ENCODE data around the gene MAPKAPK5.
"Not testable (repeated sequence)": the region's sequence is repeated elsewhere in the genome, so short reads cannot be mapped to it uniquely, and the experiment has no call there.

MAPKAPK5 gene

DNA sequence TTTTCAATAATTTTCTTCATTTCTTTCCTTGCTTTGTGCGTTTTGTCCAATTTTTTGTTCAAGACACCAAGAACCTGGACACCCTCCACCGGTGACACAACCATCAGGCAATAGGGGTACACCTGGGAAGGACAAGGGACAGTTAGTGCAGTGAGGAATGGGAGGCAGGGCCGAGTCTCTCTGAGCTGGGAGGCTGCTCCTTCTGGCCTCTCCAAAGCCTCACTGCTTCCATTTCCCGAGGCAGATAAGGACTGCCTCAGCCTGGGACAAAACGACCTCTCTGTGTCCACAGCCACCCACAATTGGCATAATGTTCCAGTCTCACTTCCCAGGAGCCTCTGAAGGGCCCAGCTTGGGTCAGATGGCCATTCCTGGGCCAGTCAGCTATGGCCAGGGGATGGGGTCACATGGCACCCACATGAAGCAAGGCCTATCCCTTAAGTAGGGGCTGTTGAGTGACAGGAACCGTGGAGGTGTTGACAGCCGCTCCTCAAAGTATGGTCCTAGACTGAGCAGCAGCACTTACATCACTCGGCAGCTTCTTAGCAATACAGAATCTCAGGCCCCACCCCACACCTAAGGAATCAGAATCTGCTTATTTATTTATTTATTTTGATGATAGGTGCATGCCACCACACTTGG is 13.6 kb upstream of the MAPKAPK5 start:
- DNase-seq: no peak

DNA sequence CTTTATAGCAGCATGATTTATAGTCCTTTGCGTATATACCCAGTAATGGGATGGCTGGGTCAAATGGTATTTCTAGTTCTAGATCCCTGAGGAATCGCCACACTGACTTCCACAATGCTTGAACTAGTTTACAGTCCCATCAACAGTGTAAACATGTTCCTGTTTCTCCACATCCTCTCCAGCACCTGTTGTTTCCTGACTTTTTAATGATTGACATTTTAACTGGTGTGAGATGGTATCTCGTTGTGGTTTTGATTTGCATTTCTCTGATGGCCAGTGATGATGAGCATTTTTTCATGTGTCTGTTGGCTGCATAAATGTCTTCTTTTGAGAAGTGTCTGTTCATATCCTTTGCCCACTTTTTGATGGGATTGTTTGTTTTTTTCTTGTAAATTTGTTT is 12.4 kb upstream of the MAPKAPK5 start:
- not testable (repeated sequence) for DNase-seq

DNA sequence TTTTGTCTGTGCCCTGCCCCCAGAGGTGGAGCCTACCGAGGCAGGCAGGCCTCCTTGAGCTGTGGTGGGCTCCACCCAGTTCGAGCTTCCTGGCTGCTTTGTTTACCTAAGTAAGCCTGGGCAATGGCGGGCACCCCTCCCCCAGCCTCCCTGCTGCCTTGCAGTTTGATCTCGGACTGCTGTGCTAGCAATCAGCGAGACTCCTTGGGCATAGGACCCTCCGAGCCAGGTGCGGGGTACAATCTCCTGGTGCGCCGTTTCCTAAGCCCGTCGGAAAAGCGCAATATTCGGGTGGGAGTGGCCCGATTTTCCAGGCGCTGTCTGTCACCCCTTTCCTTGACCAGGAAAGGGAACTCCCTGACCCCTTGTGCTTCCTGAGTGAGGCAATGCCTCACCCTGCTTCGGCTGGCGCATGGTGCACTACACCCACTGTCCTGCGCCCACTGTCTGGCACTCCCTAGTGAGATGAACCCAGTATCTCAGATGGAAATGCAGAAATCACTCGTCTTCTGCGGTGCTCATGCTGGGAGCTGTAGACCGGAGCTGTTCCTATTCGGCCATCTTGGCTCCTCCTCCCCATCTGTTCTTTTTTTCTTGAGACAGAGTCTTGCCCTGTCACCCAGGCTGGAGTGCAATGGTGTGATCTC is 7.2 kb upstream of the MAPKAPK5 start:
- not testable (repeated sequence) for DNase-seq

DNA sequence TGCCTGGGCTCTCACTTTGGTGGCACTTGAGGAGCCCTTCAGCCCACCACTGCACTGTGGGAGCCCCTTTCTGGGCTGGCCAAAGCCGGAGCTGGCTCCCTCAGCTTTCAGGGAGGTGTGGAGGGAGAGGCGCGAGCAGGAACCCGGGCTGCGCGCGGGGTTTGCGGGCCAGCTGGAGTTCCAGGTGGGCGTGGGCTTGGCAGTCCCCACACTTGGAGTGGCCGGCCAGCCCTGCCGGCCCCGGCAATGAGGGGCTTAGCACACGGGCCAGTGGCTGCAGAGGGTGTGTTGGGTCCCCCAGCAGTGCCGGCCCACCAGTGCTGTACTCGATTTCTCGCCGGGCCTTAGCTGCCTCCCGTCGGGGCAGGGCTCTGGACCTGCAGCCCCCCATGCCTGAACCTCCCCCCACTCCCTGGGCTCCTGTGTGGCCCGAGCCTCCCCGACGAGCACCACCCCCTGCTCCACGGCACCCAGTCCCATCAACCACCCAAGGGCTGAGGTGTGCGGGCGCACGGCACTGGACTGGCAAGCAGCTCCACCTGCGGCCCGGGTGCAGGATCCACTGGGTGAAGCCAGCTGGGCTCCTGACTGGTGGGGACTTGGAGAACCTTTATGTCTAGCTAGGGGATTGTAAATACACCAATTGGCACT is 6.4 kb upstream of the MAPKAPK5 start:
- not testable (repeated sequence) for DNase-seq

DNA sequence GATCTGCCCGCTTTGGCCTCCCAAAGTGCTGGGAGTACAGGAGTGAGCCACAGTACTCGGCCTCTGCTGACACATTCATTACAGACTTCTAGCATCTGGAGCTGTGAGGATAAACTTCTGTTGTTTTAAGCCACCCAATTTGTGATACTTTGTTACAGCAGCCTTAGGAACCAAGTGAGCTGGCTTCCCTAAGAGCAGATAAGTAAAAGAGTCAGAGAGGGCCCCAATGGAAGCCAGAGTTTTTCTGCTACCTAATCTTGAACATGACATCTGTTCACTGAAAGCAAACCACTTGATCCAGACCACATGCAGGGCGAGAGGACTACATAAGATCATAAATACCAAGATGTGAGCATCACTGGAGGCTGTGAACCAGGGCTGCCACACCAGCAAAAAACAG is 3.7 kb upstream of the MAPKAPK5 start:
- no peak for DNase-seq

DNA sequence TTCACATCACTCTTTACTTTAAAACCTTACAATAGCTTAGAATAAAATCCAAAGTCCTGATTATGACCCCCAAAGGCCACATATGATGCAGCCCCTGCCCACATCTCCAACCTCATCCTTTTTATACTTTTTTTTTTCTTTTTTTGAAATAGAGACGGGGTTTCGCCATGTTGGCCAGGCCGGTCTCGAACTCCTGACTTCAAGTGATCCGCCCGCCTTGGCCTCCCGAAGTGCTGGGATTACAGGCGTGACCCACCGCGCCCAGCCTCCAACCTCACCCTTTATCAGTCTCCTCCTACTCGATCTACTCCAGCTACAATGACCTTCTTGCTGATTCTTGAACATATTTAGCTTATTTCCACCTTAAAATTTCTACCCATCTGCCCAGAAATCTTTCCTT is 1.2 kb upstream of the MAPKAPK5 start:
- no peak for DNase-seq

DNA sequence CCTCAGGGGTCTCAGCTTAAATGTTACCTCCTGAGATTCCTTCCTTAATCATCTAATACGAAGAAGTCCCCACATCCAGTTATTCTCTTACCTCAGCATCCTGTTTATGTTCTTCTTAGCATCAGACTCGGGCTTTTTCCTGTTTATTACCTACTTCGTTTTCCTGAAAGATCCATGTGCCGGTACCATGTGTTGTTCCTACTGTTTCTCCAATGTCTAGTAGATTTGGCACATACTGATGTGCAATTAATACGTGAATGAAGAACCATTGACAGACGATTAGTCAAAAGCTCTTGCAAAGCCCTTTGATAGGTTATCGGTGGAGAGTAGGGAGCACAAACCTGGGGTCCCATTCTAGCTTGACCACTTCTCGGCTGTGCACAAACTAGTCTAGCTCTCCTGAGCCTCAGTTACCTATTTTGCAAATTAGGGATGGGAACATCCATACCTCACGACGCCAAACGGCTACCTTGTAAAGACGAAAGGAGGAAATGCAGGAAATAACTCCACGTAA is 735 bp upstream of the MAPKAPK5 start:
- no peak for DNase-seq

DNA sequence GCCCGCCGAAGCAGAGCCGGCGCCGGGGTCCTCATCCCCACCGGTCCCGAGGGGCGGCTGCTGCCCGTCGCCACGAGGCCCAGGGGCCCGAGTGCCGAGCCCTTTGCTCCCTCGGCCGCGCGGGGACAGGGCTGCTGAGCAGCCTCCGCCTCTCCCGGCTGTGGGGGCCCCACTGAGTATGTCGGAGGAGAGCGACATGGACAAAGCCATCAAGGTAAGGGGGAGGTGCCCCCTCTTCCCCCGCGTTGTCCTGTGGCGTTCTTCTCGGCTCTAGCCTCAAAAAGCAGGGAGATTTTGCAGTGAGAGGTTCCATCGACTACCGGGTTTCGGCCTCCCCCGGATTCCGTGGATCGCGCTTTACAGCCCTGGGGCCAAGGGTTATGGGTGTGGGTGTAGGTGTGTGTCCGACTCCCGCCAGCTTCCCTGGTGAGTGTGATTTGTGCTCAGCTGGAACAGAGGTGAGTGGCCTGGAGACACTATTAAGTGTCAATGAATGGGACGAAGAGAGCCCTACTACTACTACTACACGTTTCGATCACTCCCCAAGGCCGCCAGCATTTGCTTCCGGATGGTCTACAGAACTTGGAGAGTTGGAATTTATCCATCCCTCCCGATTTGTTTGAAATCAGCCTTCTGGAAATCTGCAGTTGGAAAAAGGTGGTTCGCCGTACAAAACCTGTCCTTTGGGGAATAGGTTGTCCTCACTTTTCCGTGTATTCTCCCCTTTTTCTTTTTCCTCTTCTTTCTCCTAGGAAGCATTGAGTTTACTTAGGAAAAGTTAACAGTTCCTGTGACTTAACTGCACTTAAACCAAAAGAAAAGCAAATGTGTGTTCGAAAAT is 748 bp downstream of the MAPKAPK5 start:
- DNase-seq: no peak

DNA sequence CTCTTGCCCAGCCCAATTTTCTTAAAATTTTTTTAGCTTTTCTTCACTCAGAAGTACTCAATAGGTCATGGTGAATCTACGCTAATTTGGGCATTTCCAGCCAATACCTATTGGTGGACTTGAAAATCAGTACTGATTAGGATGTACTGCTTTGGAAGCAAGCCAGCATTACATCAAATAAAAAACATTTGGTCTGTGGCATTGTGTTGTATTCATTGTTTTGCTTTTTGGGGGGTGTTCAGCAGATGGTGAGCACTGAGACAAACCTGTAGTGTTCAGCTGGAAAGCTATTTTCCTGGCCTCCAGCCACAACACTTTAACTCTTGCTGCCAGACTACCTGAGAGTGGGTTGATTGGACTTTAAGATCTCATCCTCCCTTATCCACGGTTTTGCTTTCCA is 4.0 kb downstream of the MAPKAPK5 start:
- peak; percentile 53 for DNase-seq

DNA sequence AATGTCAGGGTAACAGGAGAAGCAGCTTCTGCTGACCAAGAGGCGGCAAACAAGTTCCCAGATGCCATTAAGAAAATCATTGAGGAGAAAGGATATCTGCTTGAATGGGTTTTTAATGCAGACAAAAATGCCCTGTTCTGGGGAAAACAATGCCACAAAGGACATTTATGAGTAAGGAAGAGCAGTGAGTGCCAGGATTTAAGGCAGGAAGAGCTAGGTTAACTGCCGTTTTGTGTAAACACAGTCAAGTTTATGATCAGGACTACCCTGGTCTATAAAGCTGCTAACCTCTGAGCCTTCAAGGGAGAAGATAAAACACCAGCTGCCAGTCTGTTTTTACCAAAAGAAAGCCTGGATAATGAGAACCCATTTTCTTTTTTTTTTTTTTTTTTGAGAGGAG is 8.5 kb downstream of the MAPKAPK5 start:
- no peak for DNase-seq

DNA sequence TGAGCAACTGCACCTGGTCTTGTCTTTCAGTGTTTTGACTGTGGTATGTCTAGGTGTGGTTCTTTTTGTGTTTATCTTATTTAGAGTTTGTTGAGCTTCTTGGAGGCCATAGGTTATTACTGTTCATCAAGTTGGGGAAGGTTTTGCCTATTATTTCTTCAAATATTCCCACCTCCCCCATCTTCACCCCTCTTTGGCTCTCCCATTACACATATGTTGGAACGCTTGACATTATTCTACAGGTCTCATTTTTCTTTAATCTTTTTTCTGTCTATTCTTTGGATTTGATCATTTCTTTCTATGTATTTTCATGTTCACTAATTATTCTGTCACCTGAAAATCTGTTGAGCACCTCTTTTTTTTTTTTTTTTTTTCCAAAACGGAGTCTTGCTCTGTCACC is 16.2 kb downstream of the MAPKAPK5 start:
- DNase-seq: no peak

DNA sequence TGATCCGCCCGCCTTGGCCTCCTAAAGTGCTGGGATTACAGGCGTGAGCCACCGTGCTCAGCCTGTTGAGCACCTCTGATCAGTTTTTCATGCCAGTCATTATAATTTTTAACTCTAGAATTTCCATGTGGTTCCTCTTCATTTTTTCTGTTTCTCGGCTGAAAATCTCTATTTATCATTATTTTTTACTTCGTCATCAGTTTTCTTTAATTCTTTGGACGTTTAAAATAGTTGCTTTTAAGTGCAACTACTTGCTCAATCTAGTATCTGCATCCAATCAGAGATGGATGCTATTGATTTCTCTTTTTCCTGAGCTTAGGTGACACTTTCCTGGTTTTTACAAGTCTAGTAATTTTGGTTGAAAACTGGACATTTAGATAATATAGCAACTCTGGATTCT is 16.8 kb downstream of the MAPKAPK5 start:
- no peak for DNase-seq

DNA sequence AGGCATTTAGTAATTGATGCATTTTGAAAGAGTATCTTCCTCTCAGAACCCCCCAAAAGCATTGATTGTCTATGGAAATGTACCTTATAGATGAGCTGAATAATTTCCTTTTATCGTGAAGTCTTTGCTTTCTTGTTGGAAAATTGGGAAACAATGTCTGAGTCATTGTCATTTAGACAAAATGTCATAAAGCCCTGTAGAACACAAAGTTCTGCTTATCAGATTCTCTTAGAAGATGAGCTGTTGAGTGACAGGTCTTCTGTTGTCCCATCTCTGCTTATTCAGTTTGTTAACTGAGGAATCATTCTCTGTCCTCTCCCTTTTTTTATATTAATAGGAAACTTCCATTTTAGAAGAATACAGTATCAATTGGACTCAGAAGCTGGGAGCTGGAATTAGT is 22.9 kb downstream of the MAPKAPK5 start:
- no peak for DNase-seq

DNA sequence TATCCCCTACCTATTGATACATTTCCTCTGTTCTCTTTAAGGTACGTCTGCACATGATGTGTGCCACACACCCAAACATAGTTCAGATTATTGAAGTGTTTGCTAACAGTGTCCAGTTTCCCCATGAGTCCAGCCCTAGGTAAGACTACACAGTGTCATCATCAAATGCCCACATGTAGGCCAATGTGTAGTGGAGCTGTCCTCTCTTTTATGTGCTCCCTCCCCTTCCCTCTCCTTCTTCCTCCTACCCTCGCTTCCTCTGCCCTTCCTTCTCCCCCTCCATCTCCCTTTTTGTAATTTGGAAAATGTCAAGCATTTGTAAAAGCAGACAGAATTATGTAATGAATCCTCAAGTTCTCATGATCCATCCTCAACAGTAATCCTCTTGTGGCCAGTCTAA is 25.5 kb downstream of the MAPKAPK5 start:
- no peak for DNase-seq

DNA sequence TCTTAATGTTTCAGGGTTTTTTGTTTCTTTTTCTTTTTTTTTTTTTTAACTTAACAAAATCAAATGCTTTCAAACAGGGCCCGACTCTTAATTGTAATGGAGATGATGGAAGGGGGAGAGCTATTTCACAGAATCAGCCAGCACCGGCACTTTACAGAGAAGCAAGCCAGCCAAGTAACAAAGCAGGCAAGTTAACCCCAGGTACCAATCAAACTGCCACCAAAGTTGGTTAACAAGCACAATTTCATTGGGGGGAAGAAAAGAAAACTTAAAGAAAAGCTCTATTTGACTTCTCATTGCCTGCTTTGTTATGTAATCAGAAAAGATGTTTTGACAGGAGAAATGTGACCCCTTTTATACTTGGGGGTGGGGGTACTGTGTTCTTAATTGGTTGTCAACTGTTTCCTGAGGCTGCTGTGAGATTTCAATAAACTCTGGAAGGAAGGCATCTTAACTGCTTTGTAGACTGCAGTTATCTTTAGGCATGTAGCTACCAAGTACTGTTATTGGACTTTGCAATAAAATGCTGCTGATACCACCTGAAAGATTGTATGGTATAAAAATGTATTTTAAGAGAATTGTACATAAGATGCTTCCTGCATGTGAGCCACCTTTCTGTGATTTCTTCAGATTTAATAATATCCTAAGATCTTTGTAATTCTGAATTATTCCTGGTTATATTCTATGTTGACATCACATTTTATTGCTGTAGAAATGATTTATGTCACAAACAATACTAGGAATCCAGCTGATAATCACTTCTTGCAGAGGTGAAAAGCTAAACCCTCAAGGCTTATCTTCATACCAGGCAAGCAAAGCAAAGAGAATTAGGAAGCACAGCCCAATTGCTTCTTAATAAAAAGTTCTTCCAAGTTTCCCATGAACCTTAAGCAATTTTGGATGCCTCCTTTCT is 26.9 kb downstream of the MAPKAPK5 start:
- DNase-seq: no peak

DNA sequence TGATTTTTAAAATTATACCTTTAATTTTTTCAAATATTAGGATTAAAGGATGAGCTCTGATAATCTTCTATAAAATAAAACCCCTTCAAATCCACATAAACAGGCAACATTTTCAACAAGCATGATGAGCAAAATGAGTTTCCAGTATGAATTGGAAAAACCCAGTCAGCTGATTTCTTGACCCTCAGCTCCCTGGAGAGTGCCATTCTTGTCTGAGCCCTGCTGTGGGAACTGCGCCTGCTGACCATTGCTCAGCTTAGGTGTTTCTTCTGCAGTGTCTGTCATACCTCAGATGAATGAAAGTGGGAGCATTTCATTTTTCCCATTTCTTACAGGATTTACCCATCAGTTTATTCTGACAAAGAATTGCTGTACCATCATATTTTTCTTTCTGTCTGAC is 27.6 kb downstream of the MAPKAPK5 start:
- DNase-seq: no peak

DNA sequence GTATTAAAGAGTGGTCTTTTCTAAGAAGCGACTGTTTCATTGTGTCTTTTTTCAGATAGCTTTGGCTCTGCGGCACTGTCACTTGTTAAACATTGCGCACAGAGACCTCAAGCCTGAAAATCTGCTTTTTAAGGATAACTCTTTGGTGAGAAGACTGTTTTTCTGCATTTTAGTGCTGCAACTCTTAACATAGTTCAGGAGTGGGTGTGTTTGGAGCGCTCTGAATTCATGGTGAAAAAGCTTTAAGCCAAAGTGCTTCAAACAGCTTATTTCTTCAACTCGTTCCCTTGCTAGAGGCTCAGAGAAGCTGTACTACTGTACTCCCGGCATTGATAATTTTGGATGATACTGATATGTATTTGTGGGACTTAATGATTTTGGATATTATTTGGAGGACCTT is 28.2 kb downstream of the MAPKAPK5 start:
- DNase-seq: no peak

DNA sequence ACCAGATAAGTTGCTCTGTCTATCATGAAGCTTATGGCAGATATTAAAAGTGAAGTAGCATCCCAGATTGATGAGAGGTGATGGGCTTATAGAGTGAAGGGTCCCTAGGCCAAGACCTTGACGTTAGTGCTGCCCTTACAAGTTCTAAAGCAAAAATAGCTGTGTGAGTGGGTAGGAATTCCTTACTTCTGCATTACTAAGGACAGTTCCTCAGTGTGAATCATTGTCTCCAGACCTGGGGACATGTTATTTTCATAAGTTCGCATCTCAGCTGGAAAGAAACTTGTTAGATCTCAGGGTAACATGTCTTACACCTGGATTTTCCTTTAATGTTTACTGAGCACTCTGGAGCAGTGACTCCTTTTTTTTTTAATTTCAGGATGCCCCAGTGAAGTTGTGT is 28.7 kb downstream of the MAPKAPK5 start:
- DNase-seq: no peak

DNA sequence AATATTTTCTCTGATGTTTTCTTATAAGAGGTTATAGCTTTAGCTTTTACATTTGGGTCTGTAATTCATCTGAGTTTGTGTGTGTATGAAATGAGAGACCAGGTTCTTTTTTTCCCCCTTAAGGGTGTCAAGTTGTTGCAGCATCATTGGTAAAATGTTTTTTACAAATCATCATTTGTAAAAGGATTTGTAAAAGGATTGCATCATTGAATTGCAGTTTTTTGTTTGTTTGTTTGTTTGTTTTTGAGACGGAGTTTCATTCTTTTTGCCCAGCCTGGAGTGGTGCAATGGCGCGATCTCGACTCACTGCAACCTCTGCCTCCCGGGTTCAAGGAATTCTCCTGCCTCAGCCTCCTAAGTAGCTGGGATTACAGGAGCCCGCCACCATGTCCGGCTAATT is 31.1 kb downstream of the MAPKAPK5 start:
- no peak for DNase-seq

DNA sequence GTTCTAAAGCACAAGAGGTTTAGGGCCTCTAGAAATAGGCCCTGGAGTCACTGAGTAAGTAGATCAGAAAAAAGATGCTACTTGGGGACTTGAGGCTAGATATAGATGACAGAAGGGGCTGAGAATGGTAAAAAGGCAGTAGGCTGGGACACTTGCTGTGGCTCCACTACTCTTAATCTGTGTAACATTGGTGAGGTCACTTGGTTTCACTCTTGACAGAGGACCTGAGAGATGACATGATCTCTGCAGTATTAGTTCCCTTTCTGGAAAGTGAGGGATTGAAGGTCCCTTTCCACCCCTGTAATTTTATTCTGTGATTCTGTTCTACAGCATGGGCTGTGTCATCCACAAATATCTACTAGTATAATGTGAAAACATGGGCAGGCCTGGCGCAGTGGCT is 39.7 kb downstream of the MAPKAPK5 start:
- no peak for DNase-seq

DNA sequence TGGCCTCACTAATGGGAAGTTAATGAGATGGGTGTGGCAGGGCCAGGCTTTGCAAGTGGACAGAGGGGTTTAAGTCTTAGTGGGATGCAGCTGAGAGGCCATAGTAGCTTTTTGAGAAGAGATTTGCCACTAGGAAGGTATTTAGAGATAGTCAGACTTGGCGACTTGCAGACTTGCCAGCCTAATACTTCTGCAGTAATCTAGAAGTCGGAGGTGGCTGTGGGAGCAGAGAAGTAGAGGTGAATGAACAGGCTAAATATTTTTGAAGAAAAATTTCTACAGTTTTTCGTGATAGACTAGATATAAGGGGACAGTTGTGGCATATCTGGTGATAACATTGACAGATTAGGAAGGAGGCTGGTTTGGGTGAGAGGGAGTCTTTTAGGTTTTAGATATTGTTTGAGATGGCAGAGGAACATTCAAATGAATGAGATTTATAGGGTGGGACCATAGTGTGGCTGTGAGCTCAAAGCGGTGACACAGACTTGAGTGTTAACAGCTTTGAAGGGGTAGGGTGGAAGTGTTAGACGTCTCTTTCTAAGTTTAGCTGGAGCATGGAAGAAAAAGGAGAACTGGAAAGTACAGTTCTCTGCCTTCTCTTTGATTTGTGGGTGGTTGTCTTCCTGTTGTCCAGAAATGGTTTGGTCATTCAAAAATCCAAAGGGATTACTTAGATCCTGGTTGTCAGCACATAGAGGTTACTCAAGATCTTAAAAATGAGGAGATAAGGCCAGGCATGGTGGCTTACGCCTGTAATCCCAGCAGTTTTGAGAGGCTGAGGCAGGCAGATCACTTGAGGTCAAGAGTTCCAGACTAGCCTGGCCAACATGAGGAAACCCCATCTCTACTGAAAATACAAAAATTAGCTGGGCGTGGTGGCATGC is 44.9 kb downstream of the MAPKAPK5 start:
- DNase-seq: no peak
